Measurements from ENCODE around the gene CCDC51. TPM values are rescaled to one million over a fixed set of nuclear protein-coding genes. Genes with fewer than 3 reads are reported as not detected.
A peak's percentile ranks its signal among the peaks of the same experiment; 100 is the strongest.

CCDC51 gene
- total RNA-seq, 1 donor: 17.4 TPM

GRCh38 chr3:48451270-48451669, 11.4 kb upstream of the CCDC51 start:
- H2AFZ ChIP-seq (ENCODE audit: low read length): no peak overlapping the region
- H3K4me1 ChIP-seq (ENCODE audit: insufficient read depth, low read length): peaks cover 8% of the 10 kb centered on the region
- no peak overlapping the region for H3K4me3 ChIP-seq (ENCODE audit: insufficient read depth, low read length)
- H3K79me2 ChIP-seq (ENCODE audit: insufficient read depth, low read length): peaks cover 19% of the 10 kb centered on the region
- H3K36me3 ChIP-seq (ENCODE audit: insufficient read depth, low read length): peaks cover 32% of the 10 kb centered on the region
- no peak for TF ChIP-seq CTCF (IDR thresholded peaks at IDR 0.05; ENCODE audit: extremely low read depth, low read depth, low read length)
- H3K27me3 ChIP-seq (ENCODE audit: insufficient read depth, low read length): no peaks in the 10 kb centered on the region
- no peak overlapping the region for H3K4me2 ChIP-seq (ENCODE audit: insufficient read depth, low read length)
- no peak for DNase-seq (ENCODE audit: insufficient read length, low spot score, missing footprints)
- no peaks in the 10 kb centered on the region for H4K20me1 ChIP-seq (ENCODE audit: insufficient read depth, low read length)
- H3K27ac ChIP-seq (ENCODE audit: low read depth, low read length): no peak overlapping the region
- H3K9me3 ChIP-seq (ENCODE audit: low read depth, low read length): no peaks in the 10 kb centered on the region

- peak within 1 kb of the TSS; percentile 91 for H3K4me2 ChIP-seq (ENCODE audit: insufficient read depth, low read length)
- H3K9me3 ChIP-seq (ENCODE audit: low read depth, low read length): no peaks in the 10 kb centered on the region
- DNase-seq (ENCODE audit: insufficient read length, low spot score, missing footprints): peak; percentile 99
- H3K36me3 ChIP-seq (ENCODE audit: insufficient read depth, low read length): peaks cover 27% of the 10 kb centered on the region
- peaks cover 18% of the 10 kb centered on the region for H3K4me1 ChIP-seq (ENCODE audit: insufficient read depth, low read length)
- H2AFZ ChIP-seq (ENCODE audit: low read length): peak within 1 kb of the TSS; percentile 93
- peaks cover 42% of the 10 kb centered on the region for H3K79me2 ChIP-seq (ENCODE audit: insufficient read depth, low read length)
- TF ChIP-seq CTCF (IDR thresholded peaks at IDR 0.05; ENCODE audit: extremely low read depth, low read depth, low read length): no peak
- H4K20me1 ChIP-seq (ENCODE audit: insufficient read depth, low read length): peaks cover 2% of the 10 kb centered on the region
- H3K4me3 ChIP-seq (ENCODE audit: insufficient read depth, low read length): peak within 1 kb of the TSS; percentile 90
- no peaks in the 10 kb centered on the region for H3K27me3 ChIP-seq (ENCODE audit: insufficient read depth, low read length)
- H3K27ac ChIP-seq (ENCODE audit: low read depth, low read length): peak within 1 kb of the TSS; percentile 59
These were observed 6.7 kb upstream of the CCDC51 start, which contains the start of gene ATRIP for GRCh38 chr3:48446425-48447193. ATRIP (plus strand) TSS chr3:48446737; CDS start chr3:48446846, 109 bp downstream.

GRCh38 chr3:48446043-48446424, 6.1 kb upstream of the CCDC51 start:
- Histone ChIP-seq H3K4me3 (ENCODE audit: insufficient read depth, low read length) (peak overlapping the region; percentile 90), H3K27me3 (ENCODE audit: insufficient read depth, low read length) (no peaks in the 10 kb centered on the region), H3K27ac (ENCODE audit: low read depth, low read length) (peak overlapping the region; percentile 59), H3K4me2 (ENCODE audit: insufficient read depth, low read length) (peak overlapping the region; percentile 91), H3K4me1 (ENCODE audit: insufficient read depth, low read length) (peaks cover 23% of the 10 kb centered on the region), H2AFZ (ENCODE audit: low read length) (peak overlapping the region; percentile 93), H4K20me1 (ENCODE audit: insufficient read depth, low read length) (peaks cover 6% of the 10 kb centered on the region), H3K79me2 (ENCODE audit: insufficient read depth, low read length) (peaks cover 47% of the 10 kb centered on the region), H3K9me3 (ENCODE audit: low read depth, low read length) (no peaks in the 10 kb centered on the region), H3K36me3 (ENCODE audit: insufficient read depth, low read length) (peaks cover 26% of the 10 kb centered on the region)
- TF ChIP-seq CTCF (IDR thresholded peaks at IDR 0.05; ENCODE audit: extremely low read depth, low read depth, low read length): no peak
- DNase-seq (ENCODE audit: insufficient read length, low spot score, missing footprints): peak; percentile 58

GRCh38 chr3:48445277-48445882, 5.5 kb upstream of the CCDC51 start:
- Histone ChIP-seq H3K4me2 (ENCODE audit: insufficient read depth, low read length) (peak overlapping the region; percentile 91), H3K4me1 (ENCODE audit: insufficient read depth, low read length) (peaks cover 23% of the 10 kb centered on the region), H4K20me1 (ENCODE audit: insufficient read depth, low read length) (peaks cover 9% of the 10 kb centered on the region), H3K27ac (ENCODE audit: low read depth, low read length) (no peak overlapping the region), H3K36me3 (ENCODE audit: insufficient read depth, low read length) (peaks cover 26% of the 10 kb centered on the region), H3K4me3 (ENCODE audit: insufficient read depth, low read length) (no peak overlapping the region), H3K79me2 (ENCODE audit: insufficient read depth, low read length) (peaks cover 53% of the 10 kb centered on the region), H2AFZ (ENCODE audit: low read length) (no peak overlapping the region), H3K9me3 (ENCODE audit: low read depth, low read length) (no peaks in the 10 kb centered on the region), H3K27me3 (ENCODE audit: insufficient read depth, low read length) (no peaks in the 10 kb centered on the region)
- peak; percentile 48 for DNase-seq (ENCODE audit: insufficient read length, low spot score, missing footprints)
- TF ChIP-seq CTCF (IDR thresholded peaks at IDR 0.05; ENCODE audit: extremely low read depth, low read depth, low read length): no peak
